GM12865 (cell line): ENCODE data around the gene CENPP.

Experiments
- DNase-seq: peaks from one replicate; pipeline ENCODE4 v3.0.0; 2010; ENCODE audit warnings: low read depth
- H3K4me3 ChIP-seq: 2 replicates; pipeline ENCODE4 v1.5.1; 2011; ENCODE audit warnings: mild to moderate bottlenecking, low read depth, low read length, control low read depth
- CTCF ChIP-seq: IDR thresholded peaks from 2 replicates; pipeline ENCODE4 v1.5.1; 2011; ENCODE audit warnings: low read length, control low read depth, low read depth, inconsistent platforms; ENCODE audit not compliant: insufficient read depth; ENCODE audit errors: missing control alignments

Gene CENPP

GRCh38 chr9:92369075-92369474 lies 43.3 kb downstream of the CENPP start:
- no peak for DNase-seq
- no peak for TF ChIP-seq CTCF
- no peak overlapping the region for H3K4me3 ChIP-seq

GRCh38 chr9:92373167-92373566 lies 47.4 kb downstream of the CENPP start:
- DNase-seq = no peak
- H3K4me3 ChIP-seq = no peak overlapping the region
- no peak for TF ChIP-seq CTCF

- no peak for TF ChIP-seq CTCF
- no peak overlapping the region for H3K4me3 ChIP-seq
- DNase-seq = no peak
Measured at GRCh38 chr9:92377876-92378275, 52.1 kb downstream of the CENPP start.

GRCh38 chr9:92378865-92379560 lies 53.3 kb downstream of the CENPP start:
- TF ChIP-seq CTCF = no peak
- DNase-seq = no peak
- no peak overlapping the region for H3K4me3 ChIP-seq

GRCh38 chr9:92380603-92381002 lies 54.9 kb downstream of the CENPP start:
- TF ChIP-seq CTCF = no peak
- H3K4me3 ChIP-seq = no peak overlapping the region
- DNase-seq = no peak

- no peak for TF ChIP-seq CTCF
- DNase-seq = no peak
- H3K4me3 ChIP-seq = no peak overlapping the region
Measured at GRCh38 chr9:92381775-92382174, 56.0 kb downstream of the CENPP start.

GRCh38 chr9:92384375-92384774 lies 58.6 kb downstream of the CENPP start:
- TF ChIP-seq CTCF = no peak

More at GRCh38 chr9:92384375-92384774, 58.6 kb downstream of the CENPP start:
- no peak overlapping the region for H3K4me3 ChIP-seq
- no peak for DNase-seq
